ENCODE measurements around the gene ATP6V0A1. TPM values are rescaled to one million over a fixed set of nuclear protein-coding genes. Genes with fewer than 3 reads are reported as not detected.

The ATP6V0A1 gene
- total RNA-seq, 2 donors from 2014 or later = 45.2 to 53.1 TPM

GRCh38 chr17:42536372-42537155 is 77.9 kb downstream of the ATP6V0A1 start:
- WGBS, 2 experiments (ENCODE audit: insufficient coverage in 1 of 2, insufficient read length in 1 of 2) = 2 to 3% methylated on average over 13 to 63 of the region's 65 CpGs
- Mint-ChIP-seq H3K27me3 (ENCODE audit: insufficient read depth) (no peaks in the 10 kb centered on the region), H3K9me3 (no peaks in the 10 kb centered on the region), H3K27ac (peak overlapping the region; percentile 58), H3K4me1 (peaks cover 11% of the 10 kb centered on the region), H3K4me3 (peak overlapping the region; percentile 73), H3K36me3 (ENCODE audit: low read depth) (peaks cover 21% of the 10 kb centered on the region)
- TF ChIP-seq CTCF (conservative IDR thresholded peaks at IDR 0.05) = no peak
- Histone ChIP-seq H3K36me3 (ENCODE audit: control insufficient read depth, insufficient read depth, low read length) (peaks cover 10% of the 10 kb centered on the region), H3K4me3 (ENCODE audit: low read length) (peak overlapping the region; percentile 93), H3K27ac (ENCODE audit: low read depth, low read length) (no peak overlapping the region), H3K9ac (ENCODE audit: extremely low read depth, low read length, poor library complexity, severe bottlenecking) (peak overlapping the region; percentile 62), H3K27me3 (ENCODE audit: control insufficient read depth, insufficient read depth, low read length, poor library complexity, severe bottlenecking) (no peaks in the 10 kb centered on the region), H3K4me1 (ENCODE audit: control insufficient read depth, insufficient read depth, low read length) (peaks cover 6% of the 10 kb centered on the region), H3K9me3 (ENCODE audit: control insufficient read depth, low read length) (no peaks in the 10 kb centered on the region)
- DNase-seq = peak; percentile 93

GRCh38 chr17:42537156-42537805 is 78.6 kb downstream of the ATP6V0A1 start:
- Histone ChIP-seq H3K27ac (ENCODE audit: low read depth, low read length) (no peak overlapping the region), H3K9ac (ENCODE audit: extremely low read depth, low read length, poor library complexity, severe bottlenecking) (no peak overlapping the region), H3K27me3 (ENCODE audit: control insufficient read depth, insufficient read depth, low read length, poor library complexity, severe bottlenecking) (no peaks in the 10 kb centered on the region), H3K36me3 (ENCODE audit: control insufficient read depth, insufficient read depth, low read length) (peaks cover 10% of the 10 kb centered on the region), H3K9me3 (ENCODE audit: control insufficient read depth, low read length) (no peaks in the 10 kb centered on the region), H3K4me3 (ENCODE audit: low read length) (peak overlapping the region; percentile 93), H3K4me1 (ENCODE audit: control insufficient read depth, insufficient read depth, low read length) (peaks cover 6% of the 10 kb centered on the region)
- Mint-ChIP-seq H3K4me1 (peaks cover 11% of the 10 kb centered on the region), H3K36me3 (ENCODE audit: low read depth) (peaks cover 23% of the 10 kb centered on the region), H3K27me3 (ENCODE audit: insufficient read depth) (no peaks in the 10 kb centered on the region), H3K27ac (no peak overlapping the region), H3K9me3 (no peaks in the 10 kb centered on the region), H3K4me3 (peak overlapping the region; percentile 73)
- TF ChIP-seq CTCF (conservative IDR thresholded peaks at IDR 0.05) = no peak
- no peak for DNase-seq
- 92 to 95% methylated on average over 21 to 31 of the region's 31 CpGs for WGBS, 2 experiments (ENCODE audit: insufficient coverage in 1 of 2, insufficient read length in 1 of 2)

GRCh38 chr17:42537826-42538451 is 79.3 kb downstream of the ATP6V0A1 start:
- Mint-ChIP-seq H3K4me3 (peak overlapping the region; percentile 73), H3K27ac (no peak overlapping the region), H3K9me3 (no peaks in the 10 kb centered on the region), H3K4me1 (peaks cover 11% of the 10 kb centered on the region), H3K27me3 (ENCODE audit: insufficient read depth) (no peaks in the 10 kb centered on the region), H3K36me3 (ENCODE audit: low read depth) (peaks cover 23% of the 10 kb centered on the region)
- no peak for TF ChIP-seq CTCF (conservative IDR thresholded peaks at IDR 0.05)
- peaks cover 6% of the 10 kb centered on the region for H3K4me1 ChIP-seq (ENCODE audit: control insufficient read depth, insufficient read depth, low read length)
- no peaks in the 10 kb centered on the region for H3K27me3 ChIP-seq (ENCODE audit: control insufficient read depth, insufficient read depth, low read length, poor library complexity, severe bottlenecking)
- no peaks in the 10 kb centered on the region for H3K9me3 ChIP-seq (ENCODE audit: control insufficient read depth, low read length)
- H3K4me3 ChIP-seq (ENCODE audit: low read length) = no peak overlapping the region
- no peak for DNase-seq
- 94% methylated on average over 5 of the region's 5 CpGs; no CpG with 5 or more reads in 1 of the 2 experiments for WGBS, 2 experiments (ENCODE audit: insufficient coverage in 1 of 2, insufficient read length in 1 of 2)
- no peak overlapping the region for H3K27ac ChIP-seq (ENCODE audit: low read depth, low read length)
- H3K9ac ChIP-seq (ENCODE audit: extremely low read depth, low read length, poor library complexity, severe bottlenecking) = no peak overlapping the region
- H3K36me3 ChIP-seq (ENCODE audit: control insufficient read depth, insufficient read depth, low read length) = peaks cover 10% of the 10 kb centered on the region
